ENCODE measurements around the gene ENOX1.

Gene ENOX1

GRCh38 chr13:43237616-43238015, 549.2 kb downstream of the ENOX1 start:
- H2AFZ ChIP-seq (ENCODE audit: low read depth, low read length), result no peak overlapping the region
- no peak overlapping the region for H3K27ac ChIP-seq (ENCODE audit: low read length)
- H3K4me2 ChIP-seq (ENCODE audit: low read length), result no peak overlapping the region
- no peaks in the 10 kb centered on the region for H4K20me1 ChIP-seq (ENCODE audit: insufficient read depth, low read length)
- TF ChIP-seq CTCF (IDR thresholded peaks at IDR 0.05; ENCODE audit: low read depth, low read length) (no peak), EZH2phosphoT487 (IDR thresholded peaks at IDR 0.05; ENCODE audit: low read depth) (no peak)
- no peaks in the 10 kb centered on the region for H3K9me3 ChIP-seq (ENCODE audit: insufficient read depth, low read length)
- no peak overlapping the region for H3K9ac ChIP-seq (ENCODE audit: low read length)
- H3K4me1 ChIP-seq (ENCODE audit: low read length), result peaks cover 16% of the 10 kb centered on the region
- H3K27me3 ChIP-seq (ENCODE audit: low read depth, low read length), result no peaks in the 10 kb centered on the region
- no peaks in the 10 kb centered on the region for H3K36me3 ChIP-seq (replicated peaks; ENCODE audit: low read depth, low read length)
- no peaks in the 10 kb centered on the region for H3K79me2 ChIP-seq (ENCODE audit: low read length)
- H3K4me3 ChIP-seq (ENCODE audit: low read length), result no peak overlapping the region

DNA sequence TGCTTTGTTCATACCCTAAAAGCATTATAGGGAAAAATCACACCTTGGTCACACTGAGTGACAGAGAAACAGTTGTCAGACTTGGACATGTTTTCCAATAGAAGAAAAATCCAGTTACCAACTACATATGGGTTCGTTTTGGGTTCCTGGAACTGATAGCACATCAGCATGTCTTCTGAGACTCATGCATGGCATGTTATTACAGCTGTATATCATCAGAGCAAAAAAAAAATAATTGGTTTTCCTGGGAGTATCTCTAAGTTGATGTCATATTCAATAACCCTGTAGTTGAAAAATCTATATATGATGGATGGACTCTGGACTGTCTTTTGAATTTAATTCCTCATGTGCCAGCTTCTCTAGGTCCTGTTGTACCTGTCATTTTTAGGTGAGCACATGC, 551.7 kb downstream of the ENOX1 start:
- no peaks in the 10 kb centered on the region for H3K36me3 ChIP-seq (replicated peaks; ENCODE audit: low read depth, low read length)
- H3K27me3 ChIP-seq (ENCODE audit: low read depth, low read length), result no peaks in the 10 kb centered on the region

DNA sequence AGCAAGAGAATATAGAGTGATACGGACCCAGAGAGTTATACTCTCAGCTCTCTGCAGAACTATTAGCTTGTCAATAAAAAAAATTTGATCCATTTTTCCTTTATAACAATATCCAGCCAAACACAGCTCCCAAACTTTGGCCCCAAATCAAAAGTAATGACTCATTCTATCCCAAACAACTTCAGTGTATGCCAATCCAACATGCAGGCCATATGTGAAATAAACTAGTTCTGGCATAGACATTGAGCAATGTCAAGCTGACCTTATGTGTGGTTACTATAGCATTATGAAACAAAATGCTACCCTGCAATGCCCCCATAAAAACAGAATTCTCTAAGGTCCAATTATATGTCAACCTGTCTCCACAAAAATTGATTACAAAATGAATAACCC, 553.9 kb downstream of the ENOX1 start:
- H4K20me1 ChIP-seq (ENCODE audit: insufficient read depth, low read length), result no peaks in the 10 kb centered on the region
- H3K27ac ChIP-seq (ENCODE audit: low read length), result no peak overlapping the region
- H3K79me2 ChIP-seq (ENCODE audit: low read length), result no peaks in the 10 kb centered on the region
- no peaks in the 10 kb centered on the region for H3K36me3 ChIP-seq (replicated peaks; ENCODE audit: low read depth, low read length)
- no peaks in the 10 kb centered on the region for H3K27me3 ChIP-seq (ENCODE audit: low read depth, low read length)
- H3K4me3 ChIP-seq (ENCODE audit: low read length), result no peak overlapping the region
- H2AFZ ChIP-seq (ENCODE audit: low read depth, low read length), result no peak overlapping the region
- H3K9ac ChIP-seq (ENCODE audit: low read length), result no peak overlapping the region
- H3K4me2 ChIP-seq (ENCODE audit: low read length), result no peak overlapping the region
- no peaks in the 10 kb centered on the region for H3K4me1 ChIP-seq (ENCODE audit: low read length)
- no peak for TF ChIP-seq EZH2phosphoT487 (IDR thresholded peaks at IDR 0.05; ENCODE audit: low read depth)
- no peak for TF ChIP-seq CTCF (IDR thresholded peaks at IDR 0.05; ENCODE audit: low read depth, low read length)
- no peaks in the 10 kb centered on the region for H3K9me3 ChIP-seq (ENCODE audit: insufficient read depth, low read length)

More for the DNA sequence above, 551.7 kb downstream of the ENOX1 start:
- H3K4me3 ChIP-seq (ENCODE audit: low read length), result no peak overlapping the region
- no peaks in the 10 kb centered on the region for H3K9me3 ChIP-seq (ENCODE audit: insufficient read depth, low read length)
- H3K79me2 ChIP-seq (ENCODE audit: low read length), result no peaks in the 10 kb centered on the region
- no peak overlapping the region for H3K27ac ChIP-seq (ENCODE audit: low read length)
- TF ChIP-seq EZH2phosphoT487 (IDR thresholded peaks at IDR 0.05; ENCODE audit: low read depth) (no peak), CTCF (IDR thresholded peaks at IDR 0.05; ENCODE audit: low read depth, low read length) (no peak)
- peaks cover 5% of the 10 kb centered on the region for H3K4me1 ChIP-seq (ENCODE audit: low read length)
- H4K20me1 ChIP-seq (ENCODE audit: insufficient read depth, low read length), result no peaks in the 10 kb centered on the region
- H3K4me2 ChIP-seq (ENCODE audit: low read length), result no peak overlapping the region
- H2AFZ ChIP-seq (ENCODE audit: low read depth, low read length), result no peak overlapping the region
- no peak overlapping the region for H3K9ac ChIP-seq (ENCODE audit: low read length)

DNA sequence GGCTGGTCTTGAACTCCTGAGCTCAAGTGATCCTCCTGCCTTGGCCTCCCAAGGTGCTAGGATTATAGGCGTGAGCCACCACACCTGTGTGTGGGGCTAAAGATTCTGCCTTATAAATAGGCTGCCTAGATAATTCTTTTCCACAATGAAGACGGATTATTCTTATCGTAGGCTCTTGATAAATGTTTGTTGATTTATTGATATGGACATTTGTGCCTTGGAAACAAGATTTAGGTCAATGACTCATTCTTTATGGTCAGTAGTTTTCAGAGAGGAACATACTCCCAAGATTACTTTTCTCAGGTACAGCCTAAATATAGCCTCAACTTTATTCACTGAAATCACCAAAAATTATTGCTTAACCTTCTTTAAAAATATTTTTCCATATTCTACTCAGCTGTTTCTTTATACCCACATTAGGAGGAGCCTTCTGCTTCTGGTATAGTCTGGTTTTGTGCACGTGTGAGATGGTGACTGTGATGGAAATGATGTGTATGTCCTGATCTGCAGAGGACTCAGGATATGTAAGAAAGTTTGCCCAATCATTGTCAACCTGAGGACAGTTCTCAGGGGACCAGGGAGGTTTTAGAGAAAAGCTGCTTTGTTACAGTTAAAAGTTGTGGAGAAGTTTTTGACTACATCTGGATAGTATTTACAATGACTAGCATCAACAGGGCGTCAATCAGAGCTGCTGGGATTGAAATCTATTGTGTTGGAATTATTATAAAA, 554.5 kb downstream of the ENOX1 start:
- Histone ChIP-seq H3K27ac (ENCODE audit: low read length) (no peak overlapping the region), H3K27me3 (ENCODE audit: low read depth, low read length) (no peaks in the 10 kb centered on the region), H4K20me1 (ENCODE audit: insufficient read depth, low read length) (no peaks in the 10 kb centered on the region), H3K4me1 (ENCODE audit: low read length) (no peaks in the 10 kb centered on the region), H3K4me2 (ENCODE audit: low read length) (no peak overlapping the region), H3K36me3 (replicated peaks; ENCODE audit: low read depth, low read length) (no peaks in the 10 kb centered on the region), H2AFZ (ENCODE audit: low read depth, low read length) (no peak overlapping the region), H3K9me3 (ENCODE audit: insufficient read depth, low read length) (no peaks in the 10 kb centered on the region), H3K79me2 (ENCODE audit: low read length) (no peaks in the 10 kb centered on the region), H3K4me3 (ENCODE audit: low read length) (no peak overlapping the region), H3K9ac (ENCODE audit: low read length) (no peak overlapping the region)
- no peak for TF ChIP-seq CTCF (IDR thresholded peaks at IDR 0.05; ENCODE audit: low read depth, low read length)
- TF ChIP-seq EZH2phosphoT487 (IDR thresholded peaks at IDR 0.05; ENCODE audit: low read depth), result no peak
